Activated effector memory CD4-positive, alpha-beta T cell treated with anti-CD3 and anti-CD28 coated beads, Interleukin-2, amount 50 U/mL, for 16 hours (primary cell): ENCODE data around the gene RFPL3.
"Not testable (repeated sequence)": the region's sequence is repeated elsewhere in the genome, so short reads cannot be mapped to it uniquely, and the experiment has no call there.

Experiments used
- DNase-seq: peaks from one replicate; pipeline ENCODE4 v3.0.0-alpha.2; 2020

RFPL3 gene

GRCh38 chr22:32357567-32357966, at the start of gene RFPL3:
TSS of gene RFPL3 (plus strand) at chr22:32357867. CDS start at chr22:32358072, 205 bp downstream.
- DNase-seq, result not testable (repeated sequence)

- DNase-seq, result no peak
These were observed 49.5 kb upstream of the RFPL3 start for GRCh38 chr22:32308191-32308590.

- DNase-seq, result no peak
These were observed 48.7 kb upstream of the RFPL3 start for GRCh38 chr22:32308934-32309333.

GRCh38 chr22:32309585-32310251, 47.9 kb upstream of the RFPL3 start:
- DNase-seq, result no peak

- DNase-seq, result no peak
These were observed 46.9 kb upstream of the RFPL3 start for GRCh38 chr22:32310777-32311176.

- no peak for DNase-seq
These were observed 46.1 kb upstream of the RFPL3 start for GRCh38 chr22:32311551-32312071.

GRCh38 chr22:32312748-32313147, 44.9 kb upstream of the RFPL3 start:
- no peak for DNase-seq

- no peak for DNase-seq
These were observed 44.1 kb upstream of the RFPL3 start for GRCh38 chr22:32313532-32313931.

- no peak for DNase-seq
These were observed 40.1 kb upstream of the RFPL3 start for GRCh38 chr22:32317524-32317923.

GRCh38 chr22:32318361-32318760, 39.3 kb upstream of the RFPL3 start:
- DNase-seq, result no peak

- no peak for DNase-seq
These were observed 37.7 kb upstream of the RFPL3 start for GRCh38 chr22:32319861-32320406.

GRCh38 chr22:32322986-32323385, 34.7 kb upstream of the RFPL3 start:
- DNase-seq, result no peak

- DNase-seq, result no peak
These were observed 34.0 kb upstream of the RFPL3 start for GRCh38 chr22:32323513-32324164.

GRCh38 chr22:32324505-32325415, 32.9 kb upstream of the RFPL3 start:
- DNase-seq, result no peak

GRCh38 chr22:32325416-32325801, 32.3 kb upstream of the RFPL3 start:
- DNase-seq, result no peak

GRCh38 chr22:32325811-32326237, 31.8 kb upstream of the RFPL3 start:
- DNase-seq, result no peak

- DNase-seq, result no peak
These were observed 31.0 kb upstream of the RFPL3 start for GRCh38 chr22:32326647-32327046.

- DNase-seq, result no peak
These were observed 30.6 kb upstream of the RFPL3 start for GRCh38 chr22:32327066-32327465.

- DNase-seq, result no peak
These were observed 30.0 kb upstream of the RFPL3 start for GRCh38 chr22:32327596-32328171.

- DNase-seq, result no peak
These were observed 29.1 kb upstream of the RFPL3 start for GRCh38 chr22:32328306-32329201.

- no peak for DNase-seq
These were observed 28.4 kb upstream of the RFPL3 start for GRCh38 chr22:32329202-32329645.
